WI38 (cell line): Measurements from ENCODE around the gene RAD51D.

Source experiments
- H3K4me3 ChIP-seq: 2 replicates; pipeline ENCODE4 v1.5.1; 2011; ENCODE audit warnings: low read depth, mild to moderate bottlenecking, control low read depth, low read length
- CTCF ChIP-seq: IDR thresholded peaks from 2 replicates; pipeline ENCODE4 v1.5.1; 2012; ENCODE audit warnings: low read depth, mild to moderate bottlenecking, control low read depth, low read length

The RAD51D gene

GRCh38 chr17:35119370-35120165, at the start of gene RAD51D:
Gene RAD51D (minus strand): TSS chr17:35119860. CDS start chr17:35119613, 247 bp downstream.
- TF ChIP-seq CTCF: peak; percentile 75
- peak within 1 kb of the TSS; percentile 86 for H3K4me3 ChIP-seq

GRCh38 chr17:35167666-35168065, 48.0 kb upstream of the RAD51D start:
- no peak for TF ChIP-seq CTCF
- H3K4me3 ChIP-seq: no peak overlapping the region

- no peak for TF ChIP-seq CTCF
- no peak overlapping the region for H3K4me3 ChIP-seq
These were observed 47.4 kb upstream of the RAD51D start for GRCh38 chr17:35167046-35167445.

GRCh38 chr17:35166526-35166925, 46.9 kb upstream of the RAD51D start:
- H3K4me3 ChIP-seq: no peak overlapping the region
- TF ChIP-seq CTCF: no peak

- TF ChIP-seq CTCF: no peak
- H3K4me3 ChIP-seq: no peak overlapping the region
These were observed 45.1 kb upstream of the RAD51D start for GRCh38 chr17:35164716-35165115.

- no peak for TF ChIP-seq CTCF
These were observed 44.2 kb upstream of the RAD51D start for GRCh38 chr17:35163886-35164285.

GRCh38 chr17:35162755-35163154, 43.1 kb upstream of the RAD51D start:
- no peak for TF ChIP-seq CTCF
- no peak overlapping the region for H3K4me3 ChIP-seq

More at GRCh38 chr17:35163886-35164285, 44.2 kb upstream of the RAD51D start:
- no peak overlapping the region for H3K4me3 ChIP-seq
